T-helper 2 cell treated with Interferon-gamma antibody and Interleukin-4, amounts not matched to agents 5 μg/mL and 100 μg/mL, for 36 hours (primary cell): Measurements from ENCODE around the gene SLC30A7.

Experiments used
- DNase-seq: peaks from one replicate; pipeline ENCODE4 v3.0.0; 2021; ENCODE audit warnings: low spot score
- H3K27ac Mint-ChIP-seq: one replicate; pipeline ENCODE4 v1.8.0; 2021; ENCODE audit warnings: mild to moderate bottlenecking, mixed read lengths
- H3K27me3 Mint-ChIP-seq: one replicate; pipeline ENCODE4 v1.8.0; 2021; ENCODE audit warnings: low read depth, mixed read lengths
- H3K36me3 Mint-ChIP-seq: one replicate; pipeline ENCODE4 v1.8.0; 2021; ENCODE audit warnings: low read depth, mixed read lengths
- H3K4me1 Mint-ChIP-seq: one replicate; pipeline ENCODE4 v1.8.0; 2021; ENCODE audit warnings: low read depth, mixed read lengths
- H3K4me3 Mint-ChIP-seq: one replicate; pipeline ENCODE4 v1.8.0; 2022; ENCODE audit warnings: mild to moderate bottlenecking, moderate library complexity, mixed read lengths
- H3K9me3 Mint-ChIP-seq: one replicate; pipeline ENCODE4 v1.8.0; 2021; ENCODE audit warnings: mixed read lengths

Gene SLC30A7

DNA sequence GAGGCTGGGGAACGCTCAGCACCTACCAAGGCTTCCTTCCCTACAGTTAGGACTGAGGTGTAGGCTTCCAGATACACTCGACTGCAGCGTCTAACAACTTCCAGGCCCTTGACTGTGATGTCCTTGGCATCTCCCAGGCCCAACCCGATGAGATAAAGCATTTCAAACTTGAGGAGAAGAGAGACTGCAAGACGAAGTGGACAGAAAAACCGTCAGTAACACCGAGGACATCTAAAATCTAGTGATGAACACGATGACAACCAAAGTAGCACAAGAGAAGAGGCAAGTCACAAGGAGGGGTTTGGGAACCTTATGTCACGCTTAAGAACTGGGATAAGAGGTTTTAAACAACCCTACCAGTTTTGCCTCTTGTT lies 129.4 kb downstream of the SLC30A7 start:
- Mint-ChIP-seq H3K4me3 (peak overlapping the region; percentile 94), H3K36me3 (peaks cover 70% of the 10 kb centered on the region), H3K4me1 (peaks cover 56% of the 10 kb centered on the region), H3K9me3 (no peaks in the 10 kb centered on the region), H3K27me3 (no peaks in the 10 kb centered on the region), H3K27ac (peak overlapping the region; percentile 89)
- peak; percentile 18 for DNase-seq

DNA sequence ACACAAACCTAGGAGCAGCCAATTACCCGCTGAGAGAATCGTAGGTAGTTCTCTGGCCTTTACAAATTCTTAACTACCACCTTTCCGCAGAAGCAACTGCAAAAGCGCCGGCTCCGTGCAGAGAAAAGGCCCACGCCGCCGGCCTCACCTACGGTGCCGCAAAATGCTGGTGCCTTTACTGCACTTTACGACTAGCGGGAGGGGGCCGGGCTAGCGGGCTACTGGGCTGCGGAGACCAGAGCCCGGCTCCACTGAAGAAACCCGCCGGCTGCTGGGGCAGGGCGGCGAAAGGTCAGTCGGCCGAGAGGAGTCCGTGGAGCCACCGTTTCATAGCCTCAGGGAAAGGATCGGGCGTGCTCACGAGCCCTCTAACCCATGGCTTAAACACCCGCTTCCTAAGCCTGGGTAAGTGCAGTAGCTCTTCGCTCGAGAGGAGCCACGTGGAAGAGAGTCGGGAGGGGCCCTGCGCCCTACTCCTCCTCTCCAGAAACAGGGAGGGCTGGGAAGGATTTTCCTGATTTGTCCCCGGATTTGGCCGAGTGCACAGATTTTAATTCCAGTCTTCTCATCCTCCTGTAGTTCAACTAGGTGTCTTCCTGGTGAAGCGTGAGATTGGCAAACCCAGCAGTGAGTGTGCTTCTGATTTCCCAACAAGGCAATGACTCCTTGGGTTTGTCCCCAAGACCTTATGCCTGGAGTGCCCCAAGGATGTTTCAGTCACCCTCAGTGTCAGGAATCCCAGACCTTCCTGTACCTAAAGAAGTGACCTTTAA lies 130.0 kb downstream of the SLC30A7 start, which contains the start of gene DPH5:
TSS of gene DPH5 (minus strand) at position 128 of the 773 bp plus-strand sequence. CDS start 341 bp downstream, outside the sequence.
- Mint-ChIP-seq H3K36me3 (peaks cover 66% of the 10 kb centered on the region), H3K4me1 (peaks cover 53% of the 10 kb centered on the region)

DNA sequence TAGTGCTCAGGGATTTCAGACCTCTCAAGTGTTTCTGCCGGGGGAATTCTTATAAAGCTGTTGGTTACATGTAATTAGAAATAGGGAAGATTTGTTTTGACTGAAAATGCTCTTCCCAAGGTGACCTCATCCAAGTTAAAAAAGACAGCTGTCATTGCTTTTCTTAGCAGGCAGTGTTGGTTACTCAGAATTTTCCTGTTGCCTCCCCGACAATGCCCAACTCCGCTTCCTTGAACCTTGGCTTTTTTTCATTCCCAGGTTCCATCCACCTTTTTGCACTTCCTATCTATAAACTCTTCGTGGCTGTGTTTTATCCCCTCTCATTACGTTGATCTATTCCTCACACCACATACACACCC lies 130.5 kb downstream of the SLC30A7 start:
- peaks cover 55% of the 10 kb centered on the region for H3K4me1 Mint-ChIP-seq
- peak overlapping the region; percentile 89 for H3K27ac Mint-ChIP-seq

More for the DNA sequence above, 130.0 kb downstream of the SLC30A7 start, which contains the start of gene DPH5:
- peak; percentile 89 for DNase-seq
- Mint-ChIP-seq H3K9me3 (peaks cover under 1% of the 10 kb centered on the region), H3K4me3 (peak within 1 kb of the TSS; percentile 94), H3K27me3 (no peaks in the 10 kb centered on the region), H3K27ac (peak within 1 kb of the TSS; percentile 89)

DNA sequence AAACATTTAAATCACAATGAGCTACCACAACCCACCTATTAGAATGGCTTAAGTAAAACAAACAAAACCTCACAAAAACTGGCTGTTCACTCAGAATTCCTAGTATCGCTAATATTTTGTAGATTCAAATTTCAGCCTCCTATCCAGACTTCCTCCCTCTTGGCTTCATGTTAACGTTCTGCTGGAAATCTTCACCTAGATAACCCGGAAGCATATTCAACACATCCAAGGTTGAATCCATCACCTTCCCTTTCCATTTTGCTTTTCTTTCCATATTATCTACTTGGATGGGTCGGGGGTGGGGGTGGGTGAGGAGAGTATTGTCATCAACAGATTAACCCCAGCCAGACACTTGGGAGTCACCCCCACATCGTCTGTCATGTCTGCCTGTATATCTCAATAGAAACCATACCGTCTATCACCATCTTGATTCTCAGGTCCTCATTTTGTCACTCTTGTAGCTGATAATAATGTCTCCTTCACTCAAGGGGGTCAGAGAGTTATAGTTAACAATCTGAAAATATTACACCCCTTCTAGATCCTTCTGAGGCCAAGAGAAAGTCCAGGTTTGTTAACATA lies 131.4 kb downstream of the SLC30A7 start:
- Mint-ChIP-seq H3K4me3 (peak overlapping the region; percentile 94), H3K27ac (peak overlapping the region; percentile 26), H3K4me1 (peaks cover 51% of the 10 kb centered on the region), H3K9me3 (peaks cover 5% of the 10 kb centered on the region), H3K36me3 (peaks cover 67% of the 10 kb centered on the region), H3K27me3 (no peaks in the 10 kb centered on the region)
- DNase-seq = no peak

More for the DNA sequence above, 130.5 kb downstream of the SLC30A7 start:
- Mint-ChIP-seq H3K4me3 (peak overlapping the region; percentile 94), H3K36me3 (peaks cover 67% of the 10 kb centered on the region), H3K9me3 (peaks cover 5% of the 10 kb centered on the region), H3K27me3 (no peaks in the 10 kb centered on the region)
- DNase-seq = no peak

DNA sequence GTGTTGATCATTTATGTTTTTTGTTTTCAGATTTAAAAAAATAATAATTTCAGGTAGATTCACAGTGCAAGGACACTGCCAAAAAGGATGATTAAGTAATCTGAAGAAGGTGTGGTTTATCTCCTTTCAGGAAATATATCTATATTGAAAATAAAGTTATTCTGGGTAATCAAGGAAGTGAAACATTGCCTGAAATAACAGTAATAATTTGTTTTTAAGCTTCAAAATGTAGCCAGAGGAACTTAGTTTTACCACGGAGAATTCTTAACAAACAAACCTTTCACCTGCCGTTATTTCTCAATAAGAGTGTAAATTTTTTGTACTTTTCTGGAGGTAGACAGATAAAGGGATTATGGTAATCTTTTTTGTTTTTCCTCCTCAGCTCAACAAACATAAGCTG lies 132.6 kb downstream of the SLC30A7 start:
- H3K4me1 Mint-ChIP-seq = peaks cover 50% of the 10 kb centered on the region
- no peak overlapping the region for H3K27ac Mint-ChIP-seq
- H3K36me3 Mint-ChIP-seq = peaks cover 69% of the 10 kb centered on the region
- H3K27me3 Mint-ChIP-seq = no peaks in the 10 kb centered on the region
- H3K9me3 Mint-ChIP-seq = peaks cover 10% of the 10 kb centered on the region
- peak overlapping the region; percentile 94 for H3K4me3 Mint-ChIP-seq
- DNase-seq = no peak

DNA sequence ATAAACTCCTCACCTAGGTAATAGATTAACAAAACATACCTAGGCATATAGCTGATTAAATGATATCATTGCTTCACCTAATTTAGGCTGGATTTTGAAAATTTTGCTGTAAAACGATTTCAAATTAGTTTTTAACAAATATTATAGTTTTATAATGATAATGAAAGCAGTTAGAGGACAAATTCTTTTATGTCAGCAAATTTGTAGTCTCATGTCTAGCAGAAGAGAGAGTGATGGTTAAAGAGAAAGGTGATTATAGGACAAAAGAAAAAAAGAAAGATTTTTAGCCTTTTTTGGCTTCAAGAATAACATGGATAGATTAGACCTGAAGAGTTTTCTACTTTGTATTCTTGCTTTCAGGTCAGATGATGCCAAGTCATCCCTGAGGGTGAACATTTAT lies 133.3 kb downstream of the SLC30A7 start:
- Mint-ChIP-seq H3K27ac (no peak overlapping the region), H3K27me3 (no peaks in the 10 kb centered on the region), H3K36me3 (peaks cover 67% of the 10 kb centered on the region), H3K9me3 (peaks cover 14% of the 10 kb centered on the region), H3K4me1 (peaks cover 48% of the 10 kb centered on the region), H3K4me3 (peak overlapping the region; percentile 33)
- no peak for DNase-seq

DNA sequence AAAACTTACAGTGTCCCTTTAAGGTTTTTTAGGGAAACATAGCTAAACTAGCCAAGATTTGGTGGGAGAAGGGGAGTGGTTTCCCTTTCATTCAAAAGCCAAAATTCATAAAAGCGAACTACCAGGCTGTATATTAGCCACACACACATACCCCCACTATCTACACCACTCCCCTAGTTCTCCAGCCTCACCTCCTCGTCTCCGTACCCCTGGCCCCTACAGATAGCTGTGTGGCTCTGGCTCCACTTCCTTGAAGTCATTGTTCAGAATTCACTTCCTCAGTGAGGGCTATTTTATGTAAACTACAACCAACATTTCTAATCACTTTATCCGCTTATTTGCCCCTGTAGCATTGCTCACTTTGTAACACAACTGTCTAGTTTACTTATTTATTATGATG lies 135.0 kb downstream of the SLC30A7 start:
- no peak overlapping the region for H3K4me3 Mint-ChIP-seq
- H3K27ac Mint-ChIP-seq = no peak overlapping the region
- H3K36me3 Mint-ChIP-seq = peaks cover 66% of the 10 kb centered on the region
- peaks cover 45% of the 10 kb centered on the region for H3K4me1 Mint-ChIP-seq
- peaks cover 14% of the 10 kb centered on the region for H3K9me3 Mint-ChIP-seq
- no peaks in the 10 kb centered on the region for H3K27me3 Mint-ChIP-seq
- DNase-seq = no peak
